Panc1 (cell line): ENCODE data around the gene MAP3K4.

ENCODE experiments used
- POLR2AphosphoS5 ChIP-seq: IDR thresholded peaks from 2 replicates; pipeline ENCODE4 v1.6.1; 2012; ENCODE audit warnings: mild to moderate bottlenecking, low read depth, low read length, moderate library complexity
- REST ChIP-seq, 2 experiments: IDR thresholded peaks; 2 replicates each; pipeline ENCODE4 v1.6.1; 2011 to 2012; ENCODE audit warnings: low read depth in 2 of 2, control low read depth in 1 of 2, low read length in 1 of 2, mild to moderate bottlenecking in 1 of 2, moderate library complexity in 1 of 2; ENCODE audit not compliant: insufficient read depth in 1 of 2
- SIN3A ChIP-seq: IDR thresholded peaks from 2 replicates; pipeline ENCODE4 v1.6.1; 2012; ENCODE audit warnings: low read depth, mild to moderate bottlenecking, low read length, moderate library complexity, borderline replicate concordance; ENCODE audit not compliant: insufficient read depth
- TF ChIP-seq, protein P1 (sequence below): fragments of 450-650 bp; IDR thresholded peaks from 2 replicates; pipeline ENCODE4 v1.5.1; 2017; ENCODE audit warnings: mild to moderate bottlenecking

GRCh38 chr6:161076181-161076677 is 84.7 kb downstream of the MAP3K4 start:
- no peak for TF ChIP-seq REST (IDR thresholded peaks at IDR 0.05; ENCODE audit: insufficient read depth in 1 of 2, low read depth in 2 of 2, low read length in 1 of 2)
- TF ChIP-seq, protein P1, sequence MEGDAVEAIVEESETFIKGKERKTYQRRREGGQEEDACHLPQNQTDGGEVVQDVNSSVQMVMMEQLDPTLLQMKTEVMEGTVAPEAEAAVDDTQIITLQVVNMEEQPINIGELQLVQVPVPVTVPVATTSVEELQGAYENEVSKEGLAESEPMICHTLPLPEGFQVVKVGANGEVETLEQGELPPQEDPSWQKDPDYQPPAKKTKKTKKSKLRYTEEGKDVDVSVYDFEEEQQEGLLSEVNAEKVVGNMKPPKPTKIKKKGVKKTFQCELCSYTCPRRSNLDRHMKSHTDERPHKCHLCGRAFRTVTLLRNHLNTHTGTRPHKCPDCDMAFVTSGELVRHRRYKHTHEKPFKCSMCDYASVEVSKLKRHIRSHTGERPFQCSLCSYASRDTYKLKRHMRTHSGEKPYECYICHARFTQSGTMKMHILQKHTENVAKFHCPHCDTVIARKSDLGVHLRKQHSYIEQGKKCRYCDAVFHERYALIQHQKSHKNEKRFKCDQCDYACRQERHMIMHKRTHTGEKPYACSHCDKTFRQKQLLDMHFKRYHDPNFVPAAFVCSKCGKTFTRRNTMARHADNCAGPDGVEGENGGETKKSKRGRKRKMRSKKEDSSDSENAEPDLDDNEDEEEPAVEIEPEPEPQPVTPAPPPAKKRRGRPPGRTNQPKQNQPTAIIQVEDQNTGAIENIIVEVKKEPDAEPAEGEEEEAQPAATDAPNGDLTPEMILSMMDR, result no peak
- TF ChIP-seq POLR2AphosphoS5, result no peak
- TF ChIP-seq SIN3A, result no peak
